ENCODE results near the gene SLC35F3. TPM values are rescaled to one million over a fixed set of nuclear protein-coding genes. Genes with fewer than 3 reads are reported as not detected.

The SLC35F3 gene
- total RNA-seq (1 to 10 TPM in 3 of 9 donors, under 1 TPM in 6; 0.12 to 3.2 (median 0.36) TPM), polyA plus RNA-seq (under 1 TPM; 0.35 to 0.97 (median 0.81) TPM)
- long read RNA-seq, donor 1, result 0 reads
- long read RNA-seq, donor 2, result 0 reads
- long read RNA-seq, donor 3, result 0 reads
- long read RNA-seq, donor 4, result 0 reads
- long read RNA-seq, donor 5, result 0 reads
- long read RNA-seq, donor 6, result 0 reads
- long read RNA-seq, donor 7, result 0 reads
- long read RNA-seq, donor 8, result 0 reads
- long read RNA-seq, donor 9, result 0 reads
- long read RNA-seq, donor 10, result 0 reads

GRCh38 chr1:233904633-233905415 is at the start of gene SLC35F3:
Gene SLC35F3, plus strand, starts transcription at chr1:233904676.
- intact Hi-C loops (cut with DNase I), result no loop called here
- WGBS, 4 donors, result 0 to 2% (median 1%) methylated on average over 2 to 101 of the region's 101 CpGs
- Histone ChIP-seq H3K36me3 (replicated peaks in 1 of 2) (no peaks in the 10 kb centered on the region), H3K27me3 (peaks cover 23% of the 10 kb centered on the region), H3K4me1 (replicated peaks in 1 of 2) (no peaks in the 10 kb centered on the region), H3K27ac (peak within 1 kb of the TSS in 1 of 5 donors; percentile 34), H3K4me3 (peak within 1 kb of the TSS in 1 of 4 donors; percentile 50), H3K9me3 (replicated peaks in 1 of 3) (no peaks in the 10 kb centered on the region)
- DNase-seq, result peak in 6 of 7 donors; percentile 10 to 68 (median 37)
- TF ChIP-seq POLR2A (IDR thresholded peaks at IDR 0.05) (no peak), CTCF (IDR thresholded peaks at IDR 0.05) (peak in 2 of 6 experiments; percentile 28 to 47)

GRCh38 chr1:233859446-233859845 is 45.0 kb upstream of the SLC35F3 start:
- TF ChIP-seq POLR2A (IDR thresholded peaks at IDR 0.05) (no peak), CTCF (IDR thresholded peaks at IDR 0.05) (no peak)
- Histone ChIP-seq H3K4me3 (no peak overlapping the region), H3K9me3 (replicated peaks in 1 of 3) (no peaks in the 10 kb centered on the region), H3K27ac (no peak overlapping the region), H3K27me3 (no peaks in the 10 kb centered on the region), H3K4me1 (replicated peaks in 1 of 2) (no peaks in the 10 kb centered on the region), H3K36me3 (replicated peaks in 1 of 2) (no peaks in the 10 kb centered on the region)
- DNase-seq, result peak in 2 of 7 donors; percentile 11 to 25
- intact Hi-C loops (cut with DNase I), result no loop called here
- 76 to 94% (median 81%) methylated on average over 4 of the region's 4 CpGs for WGBS, 4 donors

- no peak overlapping the region for H3K27ac ChIP-seq
These were observed 40.5 kb upstream of the SLC35F3 start for GRCh38 chr1:233863901-233864545.

More at GRCh38 chr1:233863901-233864545, 40.5 kb upstream of the SLC35F3 start:
- H3K27me3 ChIP-seq, result no peaks in the 10 kb centered on the region
- intact Hi-C loops (cut with DNase I), result no loop called here
- no peak overlapping the region for H3K4me3 ChIP-seq
- peaks cover 0 to 3% of the 10 kb centered on the region in 2 donors for H3K4me1 ChIP-seq (replicated peaks in 1 of 2)
- no peak for DNase-seq
- peaks cover 0 to 10% (median 0%) of the 10 kb centered on the region in 3 donors for H3K9me3 ChIP-seq (replicated peaks in 1 of 3)
- WGBS, 4 donors, result 40 to 52% (median 45%) methylated on average over 3 of the region's 3 CpGs
- H3K36me3 ChIP-seq (replicated peaks in 1 of 2), result no peaks in the 10 kb centered on the region
- TF ChIP-seq POLR2A (IDR thresholded peaks at IDR 0.05) (no peak), CTCF (IDR thresholded peaks at IDR 0.05) (no peak)

Measured in adrenal gland (tissue), 19 donors.